GM18867 (cell line): ENCODE measurements around the gene MTA3.

Source experiments
- ATAC-seq: cut with Tn5 transposase; IDR thresholded peaks from one replicate; pipeline ENCODE4 v1.9.1; 2021; ENCODE audit warnings: mild to moderate bottlenecking, moderate library complexity; ENCODE audit not compliant: unreplicated experiment

MTA3 gene

GRCh38 chr2:42781181-42781580, 212.7 kb downstream of the MTA3 start:
- no peak for ATAC-seq

GRCh38 chr2:42783511-42783910, 215.1 kb downstream of the MTA3 start:
- ATAC-seq: no peak

- no peak for ATAC-seq
These were observed 215.9 kb downstream of the MTA3 start for GRCh38 chr2:42784204-42784880.

- no peak for ATAC-seq
These were observed 218.3 kb downstream of the MTA3 start for GRCh38 chr2:42786561-42787345.

- ATAC-seq: no peak
These were observed 219.0 kb downstream of the MTA3 start for GRCh38 chr2:42787424-42787787.

- no peak for ATAC-seq
These were observed 219.5 kb downstream of the MTA3 start for GRCh38 chr2:42787788-42788477.

GRCh38 chr2:42788478-42788793, 220.0 kb downstream of the MTA3 start:
- no peak for ATAC-seq

GRCh38 chr2:42788882-42789281, 220.4 kb downstream of the MTA3 start:
- no peak for ATAC-seq

- ATAC-seq: no peak
These were observed 221.3 kb downstream of the MTA3 start for GRCh38 chr2:42789751-42790150.

GRCh38 chr2:42791606-42792005, 223.2 kb downstream of the MTA3 start:
- no peak for ATAC-seq

GRCh38 chr2:42792087-42792582, 223.7 kb downstream of the MTA3 start:
- ATAC-seq: peak; percentile 28

- ATAC-seq: peak; percentile 27
These were observed 224.3 kb downstream of the MTA3 start, which contains the start of gene HAAO for GRCh38 chr2:42792583-42793333. TSS of gene HAAO (minus strand) at chr2:42792583. CDS start at chr2:42792536, 47 bp downstream.

GRCh38 chr2:42793334-42794270, 225.2 kb downstream of the MTA3 start:
- no peak for ATAC-seq

GRCh38 chr2:42794271-42795046, 226.0 kb downstream of the MTA3 start:
- ATAC-seq: no peak

GRCh38 chr2:42795275-42795674, 226.8 kb downstream of the MTA3 start:
- no peak for ATAC-seq

- peak; percentile 45 for ATAC-seq
These were observed 227.4 kb downstream of the MTA3 start for GRCh38 chr2:42795841-42796301.

- ATAC-seq: peak; percentile 36
These were observed 228.2 kb downstream of the MTA3 start for GRCh38 chr2:42796427-42797248.

GRCh38 chr2:42797281-42797680, 228.8 kb downstream of the MTA3 start:
- no peak for ATAC-seq
